Natural killer cell treated with Interleukin-12 subunit alpha and Interleukin-12 subunit beta and Interleukin-15 and Interleukin-18, amount 100 ng/mL, for 72 hours (primary cell): Measurements from ENCODE around the gene NHLH2. TPM values are rescaled to one million over a fixed set of nuclear protein-coding genes. Genes with fewer than 3 reads are reported as not detected.

ENCODE experiments used
- ATAC-seq, 2 donors: fragments of 150-1000 bp; cut with Tn5 transposase in 1 of 2; sonication (Bioruptor Pico), chemical (Tn5 transposase) in 1 of 2; 2 replicates each; pipeline ENCODE4 v1.10.0; 2021
- DNase-seq: peaks from one replicate; pipeline ENCODE4 v3.0.0; 2022; ENCODE audit warnings: low spot score
- H3K27ac Mint-ChIP-seq, 2 donors: 1 replicate in 1 of 2; 2 replicates in 1 of 2; pipeline ENCODE4 v1.8.0; 2022; ENCODE audit warnings: mixed read lengths in 2 of 2, mild to moderate bottlenecking in 1 of 2, moderate library complexity in 1 of 2
- H3K27me3 Mint-ChIP-seq, 2 donors: 1 replicate in 1 of 2; 2 replicates in 1 of 2; pipeline ENCODE4 v1.8.0; 2022; ENCODE audit warnings: mixed read lengths in 2 of 2
- H3K36me3 Mint-ChIP-seq: one replicate; pipeline ENCODE4 v1.8.0; 2022; ENCODE audit warnings: mixed read lengths
- H3K4me1 Mint-ChIP-seq, 2 donors: 1 replicate in 1 of 2; 2 replicates in 1 of 2; pipeline ENCODE4 v1.8.0; 2022; ENCODE audit warnings: low read depth in 2 of 2, mixed read lengths in 2 of 2, mild to moderate bottlenecking in 1 of 2
- H3K4me3 Mint-ChIP-seq: one replicate; pipeline ENCODE4 v1.8.0; 2022; ENCODE audit warnings: mixed read lengths
- H3K9me3 Mint-ChIP-seq: 2 replicates; pipeline ENCODE4 v1.8.0; 2022; ENCODE audit warnings: mixed read lengths
- total RNA-seq, 2 donors: library from RNA; stranded (reverse); gene quantifications; one replicate each; pipeline ENCODE4 v1.2.3, GENCODE V29; 2022

Gene NHLH2
- not detected for total RNA-seq

GRCh38 chr1:115840605-115841460 lies at the start of gene NHLH2:
Gene NHLH2 (minus strand): TSS chr1:115841126. CDS start chr1:115838372, 2,754 bp downstream.
- no peak for DNase-seq
- ATAC-seq = no peak
- Mint-ChIP-seq H3K4me1 (peaks cover 0 to 3% of the 10 kb centered on the region in 2 donors), H3K4me3 (no peak within 1 kb of the TSS), H3K27me3 (peaks cover 40 to 63% of the 10 kb centered on the region in 2 donors), H3K27ac (no peak within 1 kb of the TSS), H3K36me3 (no peaks in the 10 kb centered on the region), H3K9me3 (no peaks in the 10 kb centered on the region)

GRCh38 chr1:115890580-115890979 lies 49.7 kb upstream of the NHLH2 start:
- DNase-seq = no peak
- Mint-ChIP-seq H3K9me3 (no peaks in the 10 kb centered on the region), H3K4me3 (no peak overlapping the region), H3K27ac (no peak overlapping the region), H3K27me3 (peaks cover 12 to 31% of the 10 kb centered on the region in 2 donors), H3K36me3 (no peaks in the 10 kb centered on the region), H3K4me1 (no peaks in the 10 kb centered on the region)
- no peak for ATAC-seq

DNA sequence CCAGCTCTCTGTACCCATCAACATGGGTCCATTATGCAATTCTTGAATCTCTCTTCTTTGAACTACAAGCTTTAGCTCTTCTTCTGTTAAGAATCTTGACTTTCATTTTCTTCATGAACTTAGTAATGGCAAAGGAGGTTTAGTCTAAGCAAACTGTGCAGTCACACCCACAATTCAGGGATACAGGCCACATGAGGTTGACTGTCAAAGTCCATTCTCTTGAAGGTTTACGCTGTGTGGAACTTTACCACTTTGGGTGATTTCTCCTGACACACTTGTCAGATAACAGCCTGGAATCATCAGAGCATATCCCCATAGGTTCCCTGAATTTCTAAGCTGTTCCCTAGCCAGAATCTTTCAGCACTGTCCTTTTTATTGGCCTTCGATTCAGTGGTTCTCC lies 48.0 kb upstream of the NHLH2 start:
- H3K27me3 Mint-ChIP-seq = peaks cover 12 to 32% of the 10 kb centered on the region in 2 donors
- DNase-seq = no peak
- no peak overlapping the region for H3K27ac Mint-ChIP-seq
- H3K36me3 Mint-ChIP-seq = no peaks in the 10 kb centered on the region
- no peaks in the 10 kb centered on the region for H3K4me1 Mint-ChIP-seq
- H3K4me3 Mint-ChIP-seq = no peak overlapping the region
- ATAC-seq = no peak
- H3K9me3 Mint-ChIP-seq = no peaks in the 10 kb centered on the region

DNA sequence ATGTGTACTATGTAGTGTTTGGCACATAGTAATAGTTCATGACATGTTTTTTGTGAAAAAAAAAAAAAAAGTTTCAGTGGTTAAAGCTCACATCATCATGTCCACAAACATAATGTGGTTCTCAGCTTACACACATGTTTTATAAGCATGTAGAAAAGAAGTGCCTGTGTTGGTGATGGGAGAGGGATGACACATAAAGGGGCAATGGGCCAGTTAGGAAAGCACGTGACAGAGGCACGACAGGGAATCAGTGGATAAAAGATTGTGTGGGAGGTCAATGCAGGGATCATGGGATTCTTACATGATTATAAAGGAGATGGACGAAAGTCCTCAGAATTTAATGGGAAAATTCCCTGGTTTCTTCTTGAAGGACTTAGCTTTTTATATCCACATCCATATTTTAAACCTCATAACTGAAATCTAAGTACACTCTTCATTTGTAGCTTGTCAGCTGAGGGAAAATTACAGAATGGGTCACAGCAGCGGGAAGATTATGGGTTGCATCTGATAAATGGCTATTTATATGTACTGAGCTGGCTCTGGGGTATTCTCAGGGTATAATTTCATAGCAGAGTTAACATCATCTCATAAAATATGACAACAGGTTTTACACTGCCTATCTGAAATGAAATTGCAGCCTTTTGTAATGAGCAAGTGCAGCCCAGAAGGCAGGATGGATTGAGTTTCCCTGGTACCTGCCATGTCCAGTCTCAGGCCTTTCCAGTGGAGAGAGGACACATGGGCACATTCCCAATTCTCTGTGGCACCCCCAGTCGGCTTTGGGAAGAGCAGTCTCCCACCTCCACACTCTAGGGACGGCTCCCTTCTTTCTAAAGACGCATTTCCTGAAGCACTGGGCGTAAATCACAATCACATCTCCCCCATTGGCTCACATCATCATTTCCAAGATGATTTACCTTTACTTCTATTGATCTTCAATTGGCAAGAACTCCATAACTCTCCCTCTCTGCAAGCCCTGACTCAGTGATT lies 42.3 kb upstream of the NHLH2 start:
- no peak for ATAC-seq
- Mint-ChIP-seq H3K9me3 (no peaks in the 10 kb centered on the region), H3K4me1 (no peaks in the 10 kb centered on the region), H3K4me3 (no peak overlapping the region), H3K27me3 (peaks cover 14 to 39% of the 10 kb centered on the region in 2 donors), H3K27ac (no peak overlapping the region), H3K36me3 (no peaks in the 10 kb centered on the region)
- DNase-seq = no peak

DNA sequence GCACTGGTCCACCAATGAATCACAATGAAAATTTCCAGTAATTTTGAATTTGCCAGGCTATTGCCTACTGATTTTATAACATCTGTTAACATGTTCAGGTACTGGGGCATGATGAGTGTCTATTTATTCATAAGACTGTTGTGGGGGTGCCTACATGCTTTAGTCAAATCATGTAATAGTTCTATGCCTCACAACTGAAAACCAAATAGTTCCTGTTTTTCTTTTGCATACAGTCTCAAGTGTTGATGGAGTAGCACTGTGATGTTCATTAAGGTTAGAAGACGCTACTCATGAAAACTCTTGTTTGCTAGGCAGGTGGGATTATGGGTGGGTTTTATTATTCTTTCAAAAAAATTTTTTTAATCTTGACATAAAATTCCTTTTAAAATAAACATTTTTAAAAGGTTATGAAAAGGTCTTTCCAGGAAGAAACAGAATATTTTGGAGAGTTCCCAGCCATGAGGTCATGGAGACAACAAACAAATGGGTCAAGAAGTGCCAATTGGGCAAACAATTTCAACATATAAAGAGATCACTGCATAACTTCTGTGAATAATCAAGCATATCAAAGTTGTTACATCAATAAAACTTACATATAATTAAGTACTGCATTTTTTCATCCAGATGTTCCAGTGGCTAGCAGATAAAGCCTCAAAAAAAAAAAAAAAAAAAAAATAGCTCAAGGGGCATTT lies 40.2 kb upstream of the NHLH2 start:
- Mint-ChIP-seq H3K27ac (no peak overlapping the region), H3K4me1 (no peaks in the 10 kb centered on the region), H3K4me3 (no peak overlapping the region), H3K9me3 (no peaks in the 10 kb centered on the region), H3K27me3 (peaks cover 12 to 33% of the 10 kb centered on the region in 2 donors), H3K36me3 (no peaks in the 10 kb centered on the region)
- DNase-seq (no peak), ATAC-seq (no peak)

GRCh38 chr1:115879977-115880376 lies 39.1 kb upstream of the NHLH2 start:
- no peaks in the 10 kb centered on the region for H3K4me1 Mint-ChIP-seq
- H3K4me3 Mint-ChIP-seq = no peak overlapping the region
- no peaks in the 10 kb centered on the region for H3K36me3 Mint-ChIP-seq
- H3K9me3 Mint-ChIP-seq = no peaks in the 10 kb centered on the region
- no peak overlapping the region for H3K27ac Mint-ChIP-seq
- DNase-seq (no peak), ATAC-seq (no peak)
- peaks cover 12 to 41% of the 10 kb centered on the region in 2 donors for H3K27me3 Mint-ChIP-seq

GRCh38 chr1:115877511-115877910 lies 36.6 kb upstream of the NHLH2 start:
- ATAC-seq (no peak), DNase-seq (no peak)
- peaks cover 19 to 41% of the 10 kb centered on the region in 2 donors for H3K27me3 Mint-ChIP-seq

DNA sequence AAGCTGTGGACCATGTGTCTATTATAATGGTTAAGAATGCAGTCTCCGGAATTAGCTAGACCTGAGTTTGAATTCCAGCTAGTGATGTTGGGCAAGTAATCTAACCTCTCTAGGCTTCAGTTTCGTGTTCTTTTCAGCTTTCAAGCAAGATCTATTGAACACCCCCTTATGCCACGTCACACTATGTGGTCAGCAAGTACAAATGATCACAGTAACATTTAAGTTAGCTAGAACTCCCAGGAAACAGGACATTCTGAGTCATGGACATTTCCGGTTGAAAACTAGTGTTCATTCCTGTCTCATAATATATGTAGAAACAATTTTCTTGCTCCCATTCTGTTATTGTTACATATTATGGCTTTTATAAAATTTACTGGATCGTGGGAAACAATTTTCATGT lies 34.0 kb upstream of the NHLH2 start:
- Mint-ChIP-seq H3K4me3 (no peak overlapping the region), H3K27me3 (peaks cover 21 to 44% of the 10 kb centered on the region in 2 donors), H3K27ac (no peak overlapping the region), H3K9me3 (no peaks in the 10 kb centered on the region), H3K4me1 (no peaks in the 10 kb centered on the region), H3K36me3 (no peaks in the 10 kb centered on the region)
- DNase-seq = no peak
- no peak for ATAC-seq

More at GRCh38 chr1:115877511-115877910, 36.6 kb upstream of the NHLH2 start:
- no peaks in the 10 kb centered on the region for H3K4me1 Mint-ChIP-seq
- no peak overlapping the region for H3K4me3 Mint-ChIP-seq
- no peaks in the 10 kb centered on the region for H3K9me3 Mint-ChIP-seq
- H3K27ac Mint-ChIP-seq = no peak overlapping the region
- no peaks in the 10 kb centered on the region for H3K36me3 Mint-ChIP-seq

DNA sequence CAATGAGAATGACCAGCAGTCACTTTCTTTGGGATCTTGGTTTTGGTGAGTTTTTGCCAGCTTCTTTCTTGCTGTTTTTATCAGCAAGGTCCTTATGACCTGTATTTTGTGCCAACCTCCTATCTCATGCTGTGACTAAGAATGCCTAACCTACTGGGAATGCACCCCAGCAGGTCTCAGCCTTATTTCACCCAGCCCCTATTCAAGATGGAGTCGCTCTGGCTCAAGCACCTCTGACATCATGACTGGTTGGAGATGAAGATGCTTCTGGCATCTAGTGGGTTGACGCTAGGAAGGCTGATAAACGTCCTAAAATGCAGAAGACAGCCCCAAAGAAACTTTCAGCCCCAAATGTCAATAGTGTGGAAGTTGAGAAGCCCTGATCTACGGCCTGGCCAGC lies 33.6 kb upstream of the NHLH2 start:
- peaks cover 21 to 44% of the 10 kb centered on the region in 2 donors for H3K27me3 Mint-ChIP-seq
- no peaks in the 10 kb centered on the region for H3K4me1 Mint-ChIP-seq
- H3K9me3 Mint-ChIP-seq = no peaks in the 10 kb centered on the region
- H3K27ac Mint-ChIP-seq = no peak overlapping the region
- no peak for ATAC-seq
- no peak overlapping the region for H3K4me3 Mint-ChIP-seq
- no peaks in the 10 kb centered on the region for H3K36me3 Mint-ChIP-seq
- DNase-seq = no peak

- peaks cover 21 to 41% of the 10 kb centered on the region in 2 donors for H3K27me3 Mint-ChIP-seq
- H3K27ac Mint-ChIP-seq = no peak overlapping the region
- H3K4me1 Mint-ChIP-seq = no peaks in the 10 kb centered on the region
- H3K36me3 Mint-ChIP-seq = no peaks in the 10 kb centered on the region
- ATAC-seq (no peak), DNase-seq (no peak)
- H3K9me3 Mint-ChIP-seq = no peaks in the 10 kb centered on the region
- no peak overlapping the region for H3K4me3 Mint-ChIP-seq
These were observed 32.3 kb upstream of the NHLH2 start for GRCh38 chr1:115873184-115873583.

- no peak overlapping the region for H3K27ac Mint-ChIP-seq
- H3K27me3 Mint-ChIP-seq = peaks cover 29 to 38% of the 10 kb centered on the region in 2 donors
- no peak for ATAC-seq
- no peaks in the 10 kb centered on the region for H3K36me3 Mint-ChIP-seq
- no peaks in the 10 kb centered on the region for H3K9me3 Mint-ChIP-seq
- H3K4me3 Mint-ChIP-seq = no peak overlapping the region
- no peaks in the 10 kb centered on the region for H3K4me1 Mint-ChIP-seq
- DNase-seq = no peak
These were observed 28.1 kb upstream of the NHLH2 start for GRCh38 chr1:115869064-115869463.

GRCh38 chr1:115867216-115867615 lies 26.3 kb upstream of the NHLH2 start:
- no peak for ATAC-seq
- Mint-ChIP-seq H3K4me1 (no peaks in the 10 kb centered on the region), H3K27me3 (peaks cover 32 to 36% of the 10 kb centered on the region in 2 donors), H3K9me3 (no peaks in the 10 kb centered on the region), H3K4me3 (no peak overlapping the region), H3K36me3 (no peaks in the 10 kb centered on the region), H3K27ac (no peak overlapping the region)
- DNase-seq = no peak

GRCh38 chr1:115865704-115866380 lies 24.9 kb upstream of the NHLH2 start:
- Mint-ChIP-seq H3K4me3 (no peak overlapping the region), H3K4me1 (no peaks in the 10 kb centered on the region), H3K36me3 (no peaks in the 10 kb centered on the region), H3K9me3 (no peaks in the 10 kb centered on the region), H3K27me3 (peaks cover 35 to 36% of the 10 kb centered on the region in 2 donors), H3K27ac (no peak overlapping the region)
- ATAC-seq (no peak), DNase-seq (no peak)
